ENCODE measurements around the gene NET1.

- TF ChIP-seq POLR2A (IDR thresholded peaks at IDR 0.05): no peak
- no peak for TF ChIP-seq CTCF (IDR thresholded peaks at IDR 0.05)
Observed at GRCh38 chr10:5435328-5435727, 23.0 kb downstream of the NET1 start.
